T follicular helper cell (primary cell): ENCODE measurements around the gene RNLS.

Source experiments
- DNase-seq: peaks from one replicate; pipeline ENCODE4 v3.0.0-alpha.2; 2020; ENCODE audit warnings: low read depth

The RNLS gene

GRCh38 chr10:88553116-88553752 lies 29.9 kb downstream of the RNLS start:
- DNase-seq: peak; percentile 14

- DNase-seq: no peak
These were observed 31.9 kb downstream of the RNLS start for GRCh38 chr10:88551246-88551645.

GRCh38 chr10:88546497-88546896 lies 36.6 kb downstream of the RNLS start:
- DNase-seq: no peak

- DNase-seq: no peak
These were observed 37.8 kb downstream of the RNLS start for GRCh38 chr10:88545359-88545758.

- no peak for DNase-seq
These were observed 38.8 kb downstream of the RNLS start for GRCh38 chr10:88544140-88544870.

DNA sequence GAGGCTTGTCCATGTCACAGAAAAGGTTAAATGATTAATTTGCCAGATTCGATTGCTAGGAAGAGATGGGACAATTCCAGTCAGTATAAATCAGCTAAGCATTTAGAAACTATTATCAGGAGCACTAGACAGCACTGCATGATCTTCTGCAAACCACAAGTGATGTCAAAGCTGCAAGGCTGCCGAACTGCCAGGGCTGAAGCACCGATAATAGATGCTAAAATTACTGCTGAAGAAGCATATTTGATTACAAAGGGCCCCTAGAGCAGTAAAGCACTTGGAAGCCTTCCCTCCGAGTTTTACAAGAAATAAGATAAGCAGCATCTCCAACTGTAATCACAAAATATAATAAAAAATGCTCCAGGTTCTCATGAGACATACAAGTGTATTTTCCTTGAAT lies 40.6 kb downstream of the RNLS start:
- DNase-seq: no peak

DNA sequence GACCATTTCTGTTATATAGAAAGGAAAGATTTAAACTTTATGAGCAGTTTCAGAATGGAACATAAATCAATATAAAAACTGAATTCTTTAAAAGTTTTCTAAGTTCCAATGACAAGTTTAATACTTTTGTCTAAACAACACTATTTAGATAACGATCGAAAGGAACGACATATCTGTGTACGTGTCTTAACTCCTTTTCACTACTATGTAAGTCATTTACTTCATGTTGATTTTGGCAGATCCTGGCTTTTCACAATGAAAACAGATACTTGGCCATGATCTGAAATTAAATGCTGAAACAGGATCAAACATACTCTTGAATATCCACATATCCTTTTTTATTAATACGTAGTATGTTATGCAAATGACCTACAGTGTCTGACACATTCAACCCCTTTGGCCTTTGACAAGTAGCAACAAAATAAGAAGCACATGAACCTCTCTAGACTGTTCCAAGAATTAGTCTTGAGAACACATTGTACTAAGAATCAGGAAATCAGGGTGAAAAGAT lies 41.9 kb downstream of the RNLS start:
- DNase-seq: no peak

DNA sequence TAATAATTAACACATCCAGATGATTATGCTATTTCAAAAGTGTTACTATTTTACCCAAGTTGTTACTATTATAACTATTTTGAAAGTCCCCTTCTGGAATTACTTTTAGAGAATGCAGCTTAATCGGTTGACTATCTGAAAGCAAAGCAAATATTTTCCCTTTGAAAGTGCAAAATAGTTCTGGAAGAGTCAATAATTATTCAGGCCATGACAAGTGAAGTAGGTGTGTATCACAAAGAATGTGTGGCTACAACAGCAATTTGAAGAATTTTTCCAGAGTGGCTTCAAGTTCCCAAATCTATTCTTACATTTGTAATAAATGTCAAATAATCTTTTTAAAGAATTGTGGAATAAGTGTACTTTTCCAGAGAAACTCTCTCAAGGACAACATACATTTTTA lies 42.8 kb downstream of the RNLS start:
- no peak for DNase-seq

DNA sequence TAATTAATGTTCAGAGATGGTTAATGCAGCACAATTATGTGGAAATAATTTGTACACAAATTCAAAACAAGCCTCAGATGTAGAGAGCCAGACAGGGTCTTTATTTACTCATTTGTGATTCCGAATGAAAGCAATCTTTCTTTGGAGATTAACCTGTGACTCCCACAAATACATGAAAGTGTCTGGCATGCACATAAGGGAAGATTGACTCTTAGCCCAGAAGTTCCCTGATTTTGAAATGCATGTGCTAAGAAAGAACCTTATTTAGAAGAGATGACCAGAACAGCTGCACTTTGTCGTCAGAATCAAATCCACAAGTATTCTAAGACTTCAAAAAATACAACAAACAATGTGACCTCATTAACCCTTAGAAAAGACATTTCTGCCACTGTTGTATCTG lies 45.1 kb downstream of the RNLS start:
- DNase-seq: no peak

DNA sequence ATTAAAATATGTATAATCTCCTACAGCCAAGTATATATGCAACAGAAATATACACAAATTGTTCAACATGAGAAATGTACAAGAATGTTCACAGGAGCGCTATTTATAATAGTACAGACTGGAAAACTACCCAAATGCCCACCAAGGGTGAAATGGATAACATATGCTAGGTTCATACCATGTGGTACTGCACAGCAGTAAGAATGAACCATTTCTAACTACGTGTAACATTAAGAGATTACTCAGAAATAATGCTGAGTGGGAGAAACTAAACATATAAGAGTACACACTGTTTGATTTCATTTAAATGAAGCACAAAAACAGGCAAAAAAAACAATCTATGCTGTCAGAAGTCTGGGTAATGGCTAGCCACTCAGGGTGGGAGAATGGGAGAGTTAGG lies 45.8 kb downstream of the RNLS start:
- DNase-seq: no peak

GRCh38 chr10:88536437-88536836 lies 46.7 kb downstream of the RNLS start:
- DNase-seq: no peak

DNA sequence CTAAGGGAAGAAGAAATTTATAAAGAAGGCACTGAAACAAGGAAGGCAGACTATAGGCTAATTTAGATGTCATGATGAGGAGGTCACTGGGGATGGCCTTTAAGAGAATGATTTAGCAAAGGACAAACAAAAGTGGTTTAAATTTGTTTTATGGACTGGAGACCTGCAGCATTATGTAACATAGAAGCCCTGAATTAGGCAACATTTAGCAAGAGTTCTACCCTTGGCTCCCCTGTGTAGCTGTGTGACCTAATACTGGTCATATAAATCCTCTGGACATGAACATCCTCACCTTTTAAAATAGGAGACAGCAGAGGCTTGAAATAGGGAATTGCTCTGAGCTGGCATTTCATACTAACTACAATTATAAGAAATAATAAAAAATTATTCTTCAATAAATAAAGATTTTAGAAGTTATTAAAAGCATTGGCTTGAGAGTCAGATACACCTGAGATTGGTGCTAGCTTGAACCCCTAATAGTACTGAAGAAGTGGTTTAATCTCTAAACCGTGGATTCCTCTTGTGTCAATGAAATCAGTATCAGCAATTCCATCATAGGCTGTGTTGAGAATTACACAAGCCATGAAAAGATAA lies 48.9 kb downstream of the RNLS start:
- DNase-seq: no peak

DNA sequence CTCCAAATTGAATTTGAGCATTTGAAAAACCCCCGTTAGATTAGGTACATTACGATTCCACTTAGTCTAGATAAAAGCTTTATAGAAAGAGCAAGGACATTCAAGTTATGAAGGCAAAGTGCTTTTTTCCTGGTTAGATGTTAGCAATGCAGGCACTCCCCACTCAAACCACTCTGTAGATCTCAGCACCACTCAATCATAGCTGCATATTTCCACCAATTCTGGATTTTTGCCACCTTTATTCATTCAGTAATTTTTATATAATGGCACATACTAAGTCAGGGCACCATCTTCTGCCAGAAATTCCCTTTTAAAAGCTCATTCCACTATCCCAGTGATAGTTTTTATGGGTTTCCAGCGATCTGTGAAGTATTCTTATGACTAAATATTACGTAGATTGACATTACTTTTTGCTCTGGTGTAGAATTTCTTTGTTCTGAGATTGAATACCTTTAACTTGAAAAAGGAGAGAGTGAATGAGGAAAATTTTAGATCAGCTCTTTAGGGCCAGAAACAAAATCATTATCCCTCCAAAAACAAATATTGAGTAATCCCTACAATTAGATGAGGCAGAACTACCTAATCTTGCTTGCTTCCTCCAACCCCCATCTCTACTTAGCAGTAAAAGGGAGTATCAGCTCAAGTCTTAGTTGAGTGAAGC lies 51.6 kb downstream of the RNLS start:
- DNase-seq: no peak

DNA sequence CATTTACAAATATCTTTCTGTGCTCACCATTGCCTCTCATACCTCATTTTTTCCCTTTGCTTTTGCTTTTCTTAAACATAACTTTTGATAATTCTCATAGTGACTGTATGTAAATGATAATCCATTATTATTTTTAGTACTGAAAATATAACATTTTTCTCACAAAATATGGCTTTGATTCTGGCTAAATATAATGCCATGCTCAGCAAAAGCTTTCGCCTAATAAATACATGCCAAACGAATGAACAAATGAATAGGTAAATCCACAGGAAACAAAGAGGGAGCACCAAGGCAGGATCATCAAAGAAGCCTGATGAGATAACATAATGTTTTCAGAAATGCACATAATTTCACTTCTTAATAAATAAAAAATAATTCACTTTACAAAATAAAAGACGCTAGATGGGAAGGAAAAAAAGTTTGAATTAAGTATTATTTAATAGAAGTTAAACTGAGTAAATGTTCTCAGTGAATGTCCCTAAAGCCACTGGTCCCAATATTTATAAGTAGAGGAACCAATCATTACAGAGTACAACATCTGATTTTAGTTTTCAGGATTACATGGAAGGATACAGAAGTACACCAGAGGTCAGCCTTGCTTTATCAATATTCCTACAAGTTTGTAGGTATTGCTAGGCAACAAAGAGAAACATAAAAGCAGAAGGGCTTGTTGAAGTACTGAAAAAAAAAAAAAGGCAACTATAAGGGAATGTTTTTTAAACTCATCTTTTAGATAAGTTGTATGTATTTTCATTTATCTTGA lies 52.3 kb downstream of the RNLS start:
- DNase-seq: no peak

GRCh38 chr10:88530093-88530492 lies 53.0 kb downstream of the RNLS start:
- DNase-seq: no peak

- DNase-seq: no peak
These were observed 54.1 kb downstream of the RNLS start for GRCh38 chr10:88528806-88529570.

GRCh38 chr10:88528201-88528600 lies 54.9 kb downstream of the RNLS start:
- no peak for DNase-seq

DNA sequence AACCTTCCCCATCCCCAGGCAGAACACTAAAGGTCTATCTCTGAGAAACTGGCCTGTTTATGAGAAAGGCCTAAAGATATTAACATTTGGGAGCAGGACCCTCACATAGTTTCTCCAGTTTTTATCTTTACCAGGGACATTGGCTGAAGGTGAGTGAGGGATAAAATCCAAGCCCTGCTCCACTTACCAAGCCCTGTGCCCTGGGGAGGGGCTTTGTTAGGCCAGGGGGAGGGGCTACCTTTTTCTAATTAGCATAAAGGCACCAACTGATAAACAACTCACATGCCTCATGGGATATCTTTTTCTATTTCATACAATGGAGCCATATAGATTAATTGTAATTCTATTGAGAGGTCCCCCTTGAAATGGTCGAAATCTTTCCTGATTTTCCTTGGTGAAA lies 55.9 kb downstream of the RNLS start:
- no peak for DNase-seq

GRCh38 chr10:88526501-88527105 lies 56.5 kb downstream of the RNLS start:
- no peak for DNase-seq

DNA sequence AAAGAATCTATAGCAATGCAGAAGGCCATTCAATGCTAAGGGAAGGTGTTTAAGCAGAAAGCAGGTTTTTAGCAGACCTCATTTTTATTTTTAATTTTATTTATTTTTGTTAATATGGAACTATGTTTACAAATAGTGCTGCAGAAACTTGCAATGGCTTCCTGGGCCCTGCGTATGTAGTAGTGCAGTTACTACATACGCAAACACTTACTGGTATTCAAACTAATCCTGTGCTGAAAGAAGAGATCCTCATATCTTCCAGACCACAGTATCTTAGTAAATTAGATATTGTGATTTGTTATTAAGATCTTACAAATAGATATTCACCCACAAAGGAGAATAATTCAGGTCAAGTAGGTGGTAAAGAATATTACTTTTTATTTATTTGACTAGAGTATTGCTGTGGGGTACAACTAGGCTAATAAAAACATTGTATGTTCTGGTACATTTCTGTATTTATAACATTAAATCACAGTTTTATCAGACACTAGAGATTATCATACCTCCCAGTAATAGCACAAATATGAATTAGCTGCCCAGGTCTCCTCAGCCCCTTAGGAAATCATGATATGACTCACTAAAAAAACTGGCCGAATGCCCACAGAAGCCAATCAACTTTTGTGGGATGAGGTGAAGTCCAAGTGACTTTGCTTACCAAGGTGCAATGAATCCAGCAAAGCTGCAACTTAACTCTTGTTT lies 57.6 kb downstream of the RNLS start:
- DNase-seq: no peak
